ENCODE data around the gene CUX1.

CUX1 gene

GRCh38 chr7:102064361-102065025, 247.1 kb downstream of the CUX1 start:
- no peak for FAIRE-seq
- TF ChIP-seq TAF1 (IDR thresholded peaks at IDR 0.05; ENCODE audit: borderline replicate concordance, low read depth, low read length) (no peak), POLR2AphosphoS5 (IDR thresholded peaks at IDR 0.05; ENCODE audit: low read depth, low read length) (no peak), POLR2A (IDR thresholded peaks at IDR 0.05; ENCODE audit: low read depth, low read length) (no peak)
- DNase-seq (ENCODE audit: insufficient read length) = no peak

GRCh38 chr7:102065226-102065625, 247.8 kb downstream of the CUX1 start:
- DNase-seq (ENCODE audit: insufficient read length) (no peak), FAIRE-seq (no peak)
- TF ChIP-seq POLR2A (IDR thresholded peaks at IDR 0.05; ENCODE audit: low read depth, low read length) = no peak
- TF ChIP-seq TAF1 (IDR thresholded peaks at IDR 0.05; ENCODE audit: borderline replicate concordance, low read depth, low read length) = no peak
- TF ChIP-seq POLR2AphosphoS5 (IDR thresholded peaks at IDR 0.05; ENCODE audit: low read depth, low read length) = no peak

- DNase-seq (ENCODE audit: insufficient read length) = no peak
- TF ChIP-seq POLR2A (IDR thresholded peaks at IDR 0.05; ENCODE audit: low read depth, low read length) = no peak
- TF ChIP-seq TAF1 (IDR thresholded peaks at IDR 0.05; ENCODE audit: borderline replicate concordance, low read depth, low read length) = no peak
- TF ChIP-seq POLR2AphosphoS5 (IDR thresholded peaks at IDR 0.05; ENCODE audit: low read depth, low read length) = no peak
- FAIRE-seq = no peak
Measured at GRCh38 chr7:102066476-102066875, 249.1 kb downstream of the CUX1 start.

GRCh38 chr7:102068846-102069245, 251.4 kb downstream of the CUX1 start:
- FAIRE-seq (no peak), DNase-seq (ENCODE audit: insufficient read length) (no peak)
- TF ChIP-seq POLR2AphosphoS5 (IDR thresholded peaks at IDR 0.05; ENCODE audit: low read depth, low read length) = no peak
- no peak for TF ChIP-seq POLR2A (IDR thresholded peaks at IDR 0.05; ENCODE audit: low read depth, low read length)
- TF ChIP-seq TAF1 (IDR thresholded peaks at IDR 0.05; ENCODE audit: borderline replicate concordance, low read depth, low read length) = no peak

GRCh38 chr7:102069931-102070629, 252.7 kb downstream of the CUX1 start:
- TF ChIP-seq POLR2AphosphoS5 (IDR thresholded peaks at IDR 0.05; ENCODE audit: low read depth, low read length) (no peak), TAF1 (IDR thresholded peaks at IDR 0.05; ENCODE audit: borderline replicate concordance, low read depth, low read length) (no peak), POLR2A (IDR thresholded peaks at IDR 0.05; ENCODE audit: low read depth, low read length) (no peak)
- no peak for FAIRE-seq
- no peak for DNase-seq (ENCODE audit: insufficient read length)

- FAIRE-seq (no peak), DNase-seq (ENCODE audit: insufficient read length) (no peak)
- TF ChIP-seq POLR2A (IDR thresholded peaks at IDR 0.05; ENCODE audit: low read depth, low read length) (no peak), POLR2AphosphoS5 (IDR thresholded peaks at IDR 0.05; ENCODE audit: low read depth, low read length) (no peak)
Measured at GRCh38 chr7:102072003-102072402, 254.6 kb downstream of the CUX1 start.

- TF ChIP-seq TAF1 (IDR thresholded peaks at IDR 0.05; ENCODE audit: borderline replicate concordance, low read depth, low read length) (no peak), POLR2A (IDR thresholded peaks at IDR 0.05; ENCODE audit: low read depth, low read length) (no peak), POLR2AphosphoS5 (IDR thresholded peaks at IDR 0.05; ENCODE audit: low read depth, low read length) (no peak)
- no peak for FAIRE-seq
Measured at GRCh38 chr7:102072636-102073209, 255.3 kb downstream of the CUX1 start.

GRCh38 chr7:102073931-102074880, 256.8 kb downstream of the CUX1 start:
- no peak for DNase-seq (ENCODE audit: insufficient read length)
- no peak for TF ChIP-seq POLR2A (IDR thresholded peaks at IDR 0.05; ENCODE audit: low read depth, low read length)
- no peak for TF ChIP-seq TAF1 (IDR thresholded peaks at IDR 0.05; ENCODE audit: borderline replicate concordance, low read depth, low read length)
- TF ChIP-seq POLR2AphosphoS5 (IDR thresholded peaks at IDR 0.05; ENCODE audit: low read depth, low read length) = no peak
- no peak for FAIRE-seq

More at GRCh38 chr7:102072636-102073209, 255.3 kb downstream of the CUX1 start:
- no peak for DNase-seq (ENCODE audit: insufficient read length)

GRCh38 chr7:102075126-102075525, 257.7 kb downstream of the CUX1 start:
- TF ChIP-seq TAF1 (IDR thresholded peaks at IDR 0.05; ENCODE audit: borderline replicate concordance, low read depth, low read length) (no peak), POLR2A (IDR thresholded peaks at IDR 0.05; ENCODE audit: low read depth, low read length) (no peak), POLR2AphosphoS5 (IDR thresholded peaks at IDR 0.05; ENCODE audit: low read depth, low read length) (no peak)
- no peak for FAIRE-seq
- DNase-seq (ENCODE audit: insufficient read length) = no peak

GRCh38 chr7:102075553-102076135, 258.2 kb downstream of the CUX1 start:
- TF ChIP-seq POLR2A (IDR thresholded peaks at IDR 0.05; ENCODE audit: low read depth, low read length) = no peak
- no peak for TF ChIP-seq POLR2AphosphoS5 (IDR thresholded peaks at IDR 0.05; ENCODE audit: low read depth, low read length)
- no peak for TF ChIP-seq TAF1 (IDR thresholded peaks at IDR 0.05; ENCODE audit: borderline replicate concordance, low read depth, low read length)
- FAIRE-seq = no peak

GRCh38 chr7:102077081-102077480, 259.7 kb downstream of the CUX1 start:
- no peak for DNase-seq (ENCODE audit: insufficient read length)
- TF ChIP-seq POLR2A (IDR thresholded peaks at IDR 0.05; ENCODE audit: low read depth, low read length) (no peak), TAF1 (IDR thresholded peaks at IDR 0.05; ENCODE audit: borderline replicate concordance, low read depth, low read length) (no peak), POLR2AphosphoS5 (IDR thresholded peaks at IDR 0.05; ENCODE audit: low read depth, low read length) (no peak)

More at GRCh38 chr7:102075553-102076135, 258.2 kb downstream of the CUX1 start:
- DNase-seq (ENCODE audit: insufficient read length) = no peak

More at GRCh38 chr7:102077081-102077480, 259.7 kb downstream of the CUX1 start:
- no peak for FAIRE-seq

Measured in GM12892 (cell line).